GM21390 (cell line): ENCODE measurements around the gene TMEM98.
"Not testable (repeated sequence)": the region's sequence is repeated elsewhere in the genome, so short reads cannot be mapped to it uniquely, and the experiment has no call there.

Experiments used
- ATAC-seq: cut with Tn5 transposase; IDR thresholded peaks from one replicate; pipeline ENCODE4 v1.9.1; 2021; ENCODE audit not compliant: unreplicated experiment

TMEM98 gene

GRCh38 chr17:32971171-32971570, 43.2 kb downstream of the TMEM98 start:
- no peak for ATAC-seq

GRCh38 chr17:32976131-32976530, 48.2 kb downstream of the TMEM98 start:
- ATAC-seq = no peak

GRCh38 chr17:32976605-32977004, 48.7 kb downstream of the TMEM98 start:
- no peak for ATAC-seq

GRCh38 chr17:32980230-32980629, 52.3 kb downstream of the TMEM98 start:
- no peak for ATAC-seq

- not testable (repeated sequence) for ATAC-seq
Measured at GRCh38 chr17:32981611-32982010, 53.7 kb downstream of the TMEM98 start.

GRCh38 chr17:32985050-32985756, 57.2 kb downstream of the TMEM98 start:
- ATAC-seq = no peak

- ATAC-seq = not testable (repeated sequence)
Measured at GRCh38 chr17:32987453-32987805, 59.5 kb downstream of the TMEM98 start.

- ATAC-seq = not testable (repeated sequence)
Measured at GRCh38 chr17:32987868-32988267, 59.9 kb downstream of the TMEM98 start.

GRCh38 chr17:32988481-32989101, 60.6 kb downstream of the TMEM98 start:
- no peak for ATAC-seq

- no peak for ATAC-seq
Measured at GRCh38 chr17:32992321-32993033, 64.5 kb downstream of the TMEM98 start.

- no peak for ATAC-seq
Measured at GRCh38 chr17:32993977-32994376, 66.0 kb downstream of the TMEM98 start.
